ENCODE measurements around the gene TBC1D14.
"Not testable (repeated sequence)": the region's sequence is repeated elsewhere in the genome, so short reads cannot be mapped to it uniquely, and the experiment has no call there.

Gene TBC1D14

DNA sequence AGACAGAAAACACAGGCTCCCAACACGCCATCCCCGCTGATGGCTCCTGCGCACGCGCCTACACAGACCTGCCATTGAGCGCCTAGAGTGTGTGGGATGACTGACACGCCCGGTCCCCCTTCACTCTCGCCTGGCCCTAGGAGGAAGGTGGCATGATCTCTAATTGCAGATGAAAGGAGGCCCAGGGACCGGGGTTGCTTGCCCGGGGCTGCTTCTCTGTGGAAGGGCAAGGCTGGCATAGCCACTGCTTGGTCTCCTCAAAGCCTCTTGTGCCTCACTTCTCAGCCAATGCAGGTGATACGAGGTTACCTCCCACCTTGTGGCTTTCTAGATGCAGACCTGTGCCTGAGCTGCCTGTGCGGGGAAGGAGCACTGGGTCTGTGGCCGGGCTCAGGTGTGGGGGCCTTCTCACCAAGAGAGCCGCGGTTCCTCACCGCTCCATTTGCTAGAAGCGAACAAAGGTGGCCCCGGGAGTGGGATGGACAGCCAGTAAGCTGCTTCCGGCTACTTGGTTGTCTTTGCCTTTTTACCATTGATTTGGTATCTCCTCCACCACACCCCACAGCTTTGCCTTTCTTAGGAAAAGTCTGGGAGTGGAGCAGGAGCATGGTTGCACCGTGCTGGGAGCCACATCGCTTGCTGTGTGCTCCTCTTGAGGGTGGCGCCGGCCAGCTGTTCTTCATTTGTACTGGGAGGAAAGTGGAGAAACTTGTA lies 47.0 kb downstream of the TBC1D14 start:
- no peak for DNase-seq

DNA sequence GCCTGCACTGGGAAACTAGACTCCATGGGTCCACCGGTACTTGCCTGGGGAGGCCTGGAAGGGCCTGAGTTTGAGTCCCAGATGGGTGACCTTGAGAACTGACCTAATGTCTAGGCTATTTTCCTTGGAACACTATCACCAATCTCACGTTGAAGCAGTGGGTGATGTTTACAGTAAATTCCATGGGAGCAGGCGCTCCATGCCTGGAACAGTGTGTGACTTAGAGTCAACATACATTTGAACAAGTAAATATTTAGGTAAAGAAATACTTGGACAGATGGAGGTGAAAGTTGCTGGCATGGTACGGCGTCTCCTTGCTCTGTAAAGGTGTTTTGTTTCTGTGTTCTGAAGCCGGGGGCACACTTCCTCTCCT lies 47.5 kb downstream of the TBC1D14 start:
- DNase-seq, result no peak

DNA sequence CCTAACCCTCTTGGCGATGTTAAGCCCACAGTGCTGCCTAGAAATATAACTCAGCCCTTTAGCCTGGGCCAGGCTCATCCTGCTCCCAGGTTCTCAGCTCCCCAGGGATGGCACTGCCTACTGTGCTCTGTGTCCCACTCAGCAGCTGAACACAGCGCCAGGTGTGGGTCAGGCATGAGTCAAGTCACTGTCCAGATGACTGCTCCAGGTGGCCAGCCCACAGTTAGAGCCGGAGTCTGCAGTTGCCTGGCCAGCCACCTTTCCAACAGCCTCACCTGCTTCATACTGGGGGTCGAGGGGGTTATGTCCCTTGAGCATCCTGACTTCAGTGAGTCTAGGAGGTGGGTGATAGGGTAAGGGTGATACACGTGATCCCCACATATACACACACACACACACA lies 48.4 kb downstream of the TBC1D14 start:
- no peak for DNase-seq

DNA sequence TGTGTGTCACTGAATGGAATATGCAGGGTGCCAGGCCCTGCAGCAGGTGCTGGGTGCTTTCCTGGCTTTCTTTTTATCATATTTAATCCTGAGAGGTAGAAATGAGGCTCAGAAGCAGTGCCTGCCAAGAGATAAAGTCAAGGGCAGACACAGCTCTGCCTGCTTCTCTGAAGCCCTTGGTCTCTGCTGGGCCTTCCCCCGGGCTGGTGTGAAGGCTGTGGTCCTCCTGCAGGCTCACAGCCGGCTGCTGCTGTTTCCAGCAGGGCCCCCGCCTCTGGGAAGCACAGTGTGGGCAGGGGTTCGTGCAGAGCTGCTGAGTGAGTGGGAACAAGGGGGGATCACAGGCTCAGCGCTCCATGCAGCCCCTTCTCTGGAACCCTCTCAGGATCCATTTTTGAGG lies 49.6 kb downstream of the TBC1D14 start:
- DNase-seq, result no peak

DNA sequence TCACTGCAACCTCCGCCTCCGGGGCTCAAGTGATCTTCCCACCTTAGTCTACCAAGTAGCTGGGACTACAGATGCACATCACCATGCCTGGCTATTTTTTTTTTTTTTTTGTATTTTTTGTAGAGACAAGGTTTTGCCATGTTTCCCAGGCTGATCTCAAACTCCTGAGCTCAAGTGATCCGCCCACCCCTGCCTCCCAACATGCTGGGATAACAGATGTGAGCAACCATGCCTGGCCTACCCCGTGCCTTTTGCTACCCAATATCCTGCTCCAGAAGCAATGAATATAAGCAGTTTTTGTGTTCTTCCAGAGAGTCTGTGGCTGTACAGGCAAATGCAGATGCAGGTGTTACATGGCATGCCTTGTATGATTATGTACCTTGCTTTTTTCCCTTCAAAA lies 50.5 kb downstream of the TBC1D14 start:
- DNase-seq, result no peak

DNA sequence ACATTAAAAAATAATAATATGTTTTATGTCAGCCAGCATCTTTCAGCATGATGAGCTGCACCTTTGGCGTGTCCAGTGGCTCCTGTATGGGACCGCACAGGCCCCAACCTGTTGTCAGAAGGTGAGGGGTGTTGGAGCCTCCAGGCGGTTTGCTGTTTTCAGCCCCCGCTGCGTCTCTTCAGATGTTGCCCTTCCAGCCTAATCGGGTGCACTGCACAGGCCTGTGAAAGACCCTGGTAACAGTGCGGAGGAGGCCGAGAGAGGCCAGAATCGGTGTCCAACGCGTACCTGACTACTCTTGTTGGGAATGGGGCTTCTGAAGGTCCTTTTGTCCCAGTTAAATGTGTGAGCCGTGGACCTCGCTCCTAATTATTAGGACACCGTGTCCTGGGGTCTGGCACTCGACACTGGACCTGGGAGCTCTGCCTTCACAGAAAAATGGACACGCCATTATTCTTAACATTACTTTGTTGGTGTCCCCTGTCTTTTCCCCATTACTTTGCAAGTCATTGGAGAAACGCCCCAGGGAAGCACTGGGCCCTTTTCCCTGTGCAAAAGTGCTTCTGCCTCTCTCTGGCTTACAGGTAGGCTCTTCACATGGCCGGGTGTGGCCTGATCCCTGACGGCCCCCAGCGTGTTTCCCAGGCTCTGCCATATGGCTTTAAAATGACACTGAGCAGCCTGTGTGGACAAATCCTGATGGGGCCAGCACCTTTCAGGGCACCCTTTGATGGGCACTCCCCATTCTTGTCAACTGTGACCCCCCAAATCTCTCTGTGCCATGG lies 51.2 kb downstream of the TBC1D14 start:
- DNase-seq, result no peak

DNA sequence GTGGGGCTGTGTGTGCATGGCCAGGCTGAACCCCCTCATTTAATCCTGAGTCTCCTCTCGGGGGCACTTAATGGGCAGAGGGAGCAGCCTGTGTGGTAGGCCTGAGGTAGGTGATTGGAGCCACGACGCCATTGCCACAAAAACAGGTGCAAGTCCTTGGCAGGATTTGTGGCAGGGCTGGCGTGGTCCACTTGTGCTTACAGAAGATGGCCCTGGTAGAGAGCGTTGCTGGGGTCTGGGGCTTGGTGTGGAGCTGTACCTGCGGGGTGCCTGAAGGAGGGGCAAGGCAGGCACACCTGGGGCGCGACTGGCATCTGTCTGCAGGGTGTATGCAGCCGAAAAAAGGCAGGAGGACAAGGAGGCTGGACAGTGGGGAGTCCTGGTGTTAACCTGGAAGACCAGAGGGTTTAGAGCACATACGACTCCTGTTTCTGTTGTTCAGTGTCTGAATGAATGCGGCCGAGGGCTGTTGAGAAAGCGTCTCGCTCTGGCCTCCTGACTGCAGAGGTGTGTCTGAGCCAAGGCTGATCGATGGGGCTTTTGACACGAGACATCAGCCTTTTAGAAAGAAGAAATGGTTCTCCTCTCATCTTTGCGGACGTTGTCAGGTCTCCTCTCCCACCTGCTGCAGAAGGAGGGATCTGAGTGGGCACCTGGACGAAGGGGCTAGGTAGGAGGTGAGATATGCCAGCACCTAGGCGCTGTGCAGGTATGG lies 52.0 kb downstream of the TBC1D14 start:
- no peak for DNase-seq

DNA sequence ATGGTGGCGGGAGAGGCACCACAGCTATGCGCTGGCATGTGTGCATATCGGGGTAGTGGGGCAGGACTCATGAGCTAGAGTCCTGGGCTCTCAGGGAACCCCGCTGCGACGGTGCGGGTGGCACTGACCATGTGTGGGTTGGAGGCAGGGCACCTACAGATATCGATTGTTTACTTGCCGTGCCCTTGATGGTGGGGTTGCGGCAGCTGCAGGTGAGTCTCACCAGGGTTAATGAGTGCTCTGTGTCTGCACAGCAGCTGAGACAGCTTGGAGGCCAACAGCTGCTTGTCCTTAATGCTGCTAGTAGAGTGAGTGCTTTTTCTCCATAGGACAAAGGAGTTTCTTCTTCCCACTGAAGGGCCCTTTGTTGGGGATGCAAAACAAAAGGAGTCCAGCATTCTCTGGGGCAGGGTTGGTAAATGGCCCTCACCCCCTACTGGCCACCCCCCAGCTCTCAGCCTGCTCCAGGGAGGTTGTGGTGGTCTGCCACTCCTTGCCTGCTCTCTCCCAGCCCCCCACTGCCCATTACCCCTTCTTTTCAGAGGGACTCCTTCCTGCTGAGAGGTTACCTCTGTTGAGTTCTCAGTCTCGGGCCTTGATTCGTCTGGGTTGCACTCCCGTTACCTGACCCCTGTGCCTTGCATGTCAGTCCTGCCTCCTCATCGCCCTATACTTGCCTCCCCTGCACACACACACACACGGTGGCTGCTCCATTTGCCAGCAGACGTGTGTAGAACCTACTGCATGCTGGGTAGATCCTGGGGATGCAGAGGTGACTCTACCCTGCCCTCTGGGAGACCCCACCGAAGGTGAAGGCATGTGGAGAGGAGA lies 52.8 kb downstream of the TBC1D14 start:
- no peak for DNase-seq

DNA sequence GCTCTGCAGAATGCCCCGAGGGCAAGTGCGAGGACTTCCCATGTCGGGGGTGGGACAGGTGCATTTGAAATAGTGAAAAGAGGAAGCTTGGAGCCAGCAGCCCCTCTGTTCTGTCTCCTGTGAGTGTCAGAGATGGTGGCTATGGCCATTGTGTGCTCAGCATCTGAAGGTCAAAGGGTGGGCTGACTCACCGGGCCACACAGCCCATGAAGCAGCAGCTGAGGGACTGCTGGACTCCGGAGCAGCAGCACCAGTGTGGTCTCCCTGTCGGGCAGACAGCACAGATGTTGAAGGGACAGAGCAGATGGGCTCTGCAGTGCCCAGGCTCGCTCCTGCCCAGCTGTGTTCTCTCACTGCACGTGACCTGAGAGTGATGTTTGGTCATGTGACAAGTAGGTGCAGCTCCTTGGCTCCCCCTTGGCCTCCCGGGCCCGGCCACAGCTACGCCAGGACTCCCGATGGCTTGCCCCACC lies 53.5 kb downstream of the TBC1D14 start:
- DNase-seq, result no peak

DNA sequence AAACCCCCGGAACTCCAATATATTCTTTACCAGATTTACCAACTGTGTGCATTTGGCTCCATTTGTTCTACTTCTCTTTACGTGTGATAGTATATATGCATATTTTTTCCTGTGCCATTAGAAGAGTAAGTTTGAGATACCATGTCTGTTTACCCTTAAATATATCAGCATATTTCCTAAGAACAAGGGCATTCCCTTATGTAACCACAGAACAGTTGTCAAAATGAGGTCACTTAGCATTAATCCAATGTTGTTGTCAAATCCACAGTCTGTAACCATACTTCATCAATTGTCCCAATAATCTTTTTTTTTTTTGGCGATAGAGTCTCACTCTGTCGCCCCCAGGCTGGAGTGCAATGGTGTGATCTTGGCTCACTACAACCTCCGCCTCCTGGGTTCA lies 55.2 kb downstream of the TBC1D14 start:
- DNase-seq, result no peak

DNA sequence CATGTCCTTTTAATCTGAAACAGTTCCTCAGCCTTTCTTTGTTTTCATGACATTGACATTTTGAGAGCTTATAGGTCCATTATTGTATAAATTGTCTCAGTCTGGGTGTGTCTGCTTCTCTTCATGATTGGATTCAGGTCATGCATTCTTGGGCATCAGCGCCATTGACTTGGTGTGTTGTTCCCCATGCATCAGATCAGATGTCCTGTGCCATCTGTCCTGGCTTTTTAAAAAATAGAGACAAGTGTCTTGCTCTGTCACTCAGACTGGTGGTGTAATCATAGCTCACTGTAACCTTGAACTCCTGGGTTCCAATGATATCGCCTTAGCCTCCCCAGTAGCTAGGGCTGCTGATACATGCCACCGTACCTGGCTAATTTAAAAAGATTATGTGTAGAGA lies 55.7 kb downstream of the TBC1D14 start:
- no peak for DNase-seq

DNA sequence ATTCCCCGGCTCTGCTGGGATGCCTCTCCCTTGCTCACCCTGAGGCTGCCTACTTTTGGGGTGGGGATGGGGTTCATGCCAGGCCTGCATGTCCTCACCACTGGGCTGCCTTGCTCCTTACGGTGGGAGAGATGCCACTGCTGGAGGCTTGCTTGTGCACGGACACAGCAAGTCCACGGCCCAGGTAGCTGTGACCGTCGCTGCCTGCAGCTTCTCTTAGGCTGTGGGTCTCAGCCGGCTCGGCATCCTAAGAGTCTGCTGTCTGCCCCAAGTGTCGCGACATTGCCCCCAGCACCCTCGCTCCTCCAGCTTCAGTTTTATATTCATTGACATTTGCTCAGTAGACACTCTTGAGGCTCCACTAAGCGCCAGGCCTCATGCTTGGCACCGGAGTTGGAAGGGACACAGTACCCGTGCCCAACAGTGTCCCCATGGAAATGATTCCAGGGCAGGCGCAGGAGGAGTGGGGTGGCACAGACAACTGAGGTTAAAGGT lies 58.3 kb downstream of the TBC1D14 start:
- DNase-seq, result no peak

DNA sequence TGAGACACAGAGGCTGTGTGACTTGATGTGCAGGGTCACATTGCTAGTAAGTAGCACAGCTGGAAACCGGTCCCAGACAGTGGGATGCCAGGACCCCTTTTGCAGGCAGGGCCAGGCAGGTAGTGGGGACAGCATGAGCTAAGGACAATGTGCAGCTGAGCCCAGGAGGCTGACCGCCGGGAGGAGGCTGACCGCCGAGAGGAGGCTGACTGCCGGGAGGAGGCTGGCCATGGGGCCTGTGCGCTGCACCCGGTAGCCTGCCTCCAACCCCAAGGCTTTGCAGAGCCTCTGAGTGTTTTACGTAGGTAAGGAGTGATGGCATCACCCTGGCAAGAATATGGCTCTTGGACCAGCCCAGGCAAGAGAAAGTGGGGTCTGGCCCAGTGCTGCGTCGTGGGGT lies 58.9 kb downstream of the TBC1D14 start:
- DNase-seq, result no peak

DNA sequence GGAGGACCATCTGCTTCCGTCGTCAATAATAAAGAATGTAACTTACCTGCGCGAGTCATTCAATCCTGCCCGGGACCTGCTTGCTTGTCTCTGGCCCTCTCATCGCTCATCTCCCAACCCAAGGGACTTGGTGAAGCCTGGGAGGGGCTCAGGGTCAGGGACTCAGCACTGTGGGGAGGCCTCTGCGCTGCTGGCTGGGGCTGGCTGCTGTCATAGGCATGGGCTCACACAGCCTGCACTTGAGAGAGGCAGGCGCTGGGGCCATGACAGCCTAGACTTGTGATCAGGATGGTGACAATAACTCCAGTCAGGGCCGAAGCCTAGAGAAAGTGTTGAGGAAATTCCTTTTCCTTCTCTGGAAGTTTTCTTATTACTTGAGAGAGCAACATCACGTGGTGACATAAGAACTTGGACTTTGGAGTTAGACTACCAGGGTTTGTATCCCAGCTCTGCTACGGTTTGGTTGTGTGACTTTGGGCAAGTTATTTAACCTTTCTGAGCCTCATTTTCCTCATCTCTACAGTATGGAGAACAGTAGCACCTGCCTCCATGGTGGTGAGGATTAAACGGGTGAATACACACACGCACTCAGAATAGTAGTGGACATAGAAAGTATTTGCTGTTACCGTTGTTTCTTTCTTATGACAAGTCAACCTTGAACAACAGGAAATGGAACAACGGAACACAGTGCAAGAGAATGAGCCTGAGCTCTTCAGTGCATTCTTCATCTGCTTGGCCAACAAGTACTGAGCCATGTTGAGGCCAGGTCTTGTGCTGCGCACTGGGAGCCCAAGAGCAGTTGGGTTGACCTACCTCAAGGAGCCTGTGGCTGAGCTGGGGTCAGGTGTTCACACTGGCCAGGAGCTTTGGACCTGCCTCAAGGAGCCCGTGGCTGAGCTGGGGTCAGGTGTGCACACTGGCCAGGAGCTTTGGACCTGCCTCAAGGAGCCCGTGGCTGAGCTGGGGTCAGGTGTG lies 60.5 kb downstream of the TBC1D14 start:
- no peak for DNase-seq

DNA sequence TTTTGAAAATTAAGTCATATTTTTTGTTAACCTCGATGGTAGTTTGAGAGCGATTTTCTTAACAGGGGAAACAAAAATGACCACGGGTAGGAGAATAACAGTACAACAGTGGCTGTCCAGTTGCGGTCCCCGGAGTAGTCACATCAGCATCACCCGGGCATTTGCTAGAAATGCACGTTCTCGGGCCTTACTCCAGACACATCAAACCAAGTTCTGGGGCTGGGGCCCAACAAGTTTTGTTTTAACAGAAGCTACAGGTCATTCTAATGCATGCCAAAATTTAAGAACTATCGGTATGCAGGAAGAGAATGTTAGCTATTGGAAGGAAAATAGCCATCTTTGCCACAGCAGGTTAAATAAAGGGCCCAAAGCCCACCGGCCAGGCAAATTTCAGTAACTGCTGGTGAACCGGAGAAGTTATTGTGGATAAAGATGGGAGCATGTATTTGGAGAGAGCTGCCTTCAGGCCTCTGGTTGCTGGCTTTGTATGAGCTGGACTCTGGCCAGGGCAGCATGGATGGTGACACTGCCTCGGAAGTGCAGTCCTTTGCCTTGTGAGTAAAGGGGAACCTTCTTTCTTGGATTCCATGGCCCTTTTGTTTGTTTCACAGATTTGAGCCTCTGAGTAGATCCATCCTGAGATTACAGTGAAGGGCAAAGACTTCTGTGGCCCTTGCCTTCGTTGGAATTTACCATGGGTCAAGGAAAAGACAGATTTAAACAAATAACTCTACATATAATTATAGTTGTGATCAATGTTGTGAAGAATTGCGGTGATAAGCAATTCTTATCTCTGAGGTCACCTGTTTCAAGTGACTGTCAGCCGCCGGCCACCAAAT lies 62.1 kb downstream of the TBC1D14 start:
- no peak for DNase-seq

DNA sequence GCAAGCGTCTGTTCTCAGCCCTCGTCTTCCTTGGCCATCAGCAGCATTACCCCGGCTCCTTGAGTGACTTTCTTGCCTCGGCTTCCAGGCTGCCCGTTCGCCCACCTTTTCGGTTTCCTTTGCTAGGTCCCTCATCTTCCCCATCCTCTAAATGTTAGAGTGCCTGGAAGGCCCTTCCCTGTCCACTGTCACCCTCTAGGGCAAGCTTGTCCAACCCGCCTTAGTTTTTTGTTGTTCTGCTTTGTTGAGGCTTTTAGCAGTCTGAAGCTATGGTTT lies 62.7 kb downstream of the TBC1D14 start:
- DNase-seq, result no peak

DNA sequence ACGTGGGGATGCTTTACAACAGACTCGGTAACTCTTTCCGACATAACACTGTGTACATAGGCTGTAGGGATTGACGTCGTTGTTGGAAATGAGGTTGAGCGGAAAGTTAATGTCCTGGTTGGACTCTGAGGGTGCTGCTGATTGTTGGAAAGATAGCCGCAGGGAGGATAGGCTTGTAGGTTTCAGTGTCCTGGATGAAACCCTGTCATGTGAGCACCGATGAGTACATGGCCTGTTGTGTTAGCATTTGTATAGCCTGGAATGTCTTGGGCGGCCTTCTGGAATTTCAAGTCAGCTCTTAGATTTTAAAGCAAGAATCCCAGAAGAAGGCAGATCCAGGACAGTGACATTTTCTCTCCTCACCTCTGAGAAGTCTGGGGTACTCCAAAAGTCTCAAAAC lies 63.3 kb downstream of the TBC1D14 start:
- DNase-seq, result no peak

DNA sequence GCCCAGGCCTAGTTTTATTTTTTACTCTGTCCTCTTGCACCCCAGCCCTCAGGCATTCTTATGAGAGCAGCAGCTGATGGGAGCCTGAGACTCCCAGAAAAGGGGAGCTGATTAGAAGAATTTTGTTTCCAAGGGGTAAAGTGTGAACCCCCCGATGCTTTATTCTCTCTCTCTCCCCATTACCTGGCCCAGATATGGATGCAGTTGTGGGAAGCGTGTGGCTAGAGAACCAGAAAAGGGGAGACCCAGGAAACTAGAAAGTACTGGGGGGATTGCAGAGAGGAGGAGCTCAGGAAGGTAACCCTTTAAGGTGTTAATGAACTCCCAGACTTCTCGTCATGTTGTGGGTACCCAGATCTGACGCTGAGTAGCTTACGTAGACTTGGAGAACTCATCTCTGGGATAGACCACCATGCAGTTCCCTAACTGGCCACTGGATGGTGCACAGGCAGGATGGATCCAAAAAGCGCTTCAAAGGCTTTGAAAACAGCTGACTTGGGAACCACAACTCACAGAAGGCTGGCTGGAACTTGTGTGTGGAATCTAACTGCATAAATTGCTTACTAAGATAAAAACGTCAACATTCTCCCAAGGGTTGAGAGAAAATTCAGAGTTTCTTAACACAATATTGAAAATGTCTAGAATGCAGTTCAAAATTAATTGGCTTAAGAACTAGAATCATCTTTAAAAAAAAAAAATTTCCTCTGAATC lies 64.7 kb downstream of the TBC1D14 start:
- DNase-seq, result peak; percentile 62

DNA sequence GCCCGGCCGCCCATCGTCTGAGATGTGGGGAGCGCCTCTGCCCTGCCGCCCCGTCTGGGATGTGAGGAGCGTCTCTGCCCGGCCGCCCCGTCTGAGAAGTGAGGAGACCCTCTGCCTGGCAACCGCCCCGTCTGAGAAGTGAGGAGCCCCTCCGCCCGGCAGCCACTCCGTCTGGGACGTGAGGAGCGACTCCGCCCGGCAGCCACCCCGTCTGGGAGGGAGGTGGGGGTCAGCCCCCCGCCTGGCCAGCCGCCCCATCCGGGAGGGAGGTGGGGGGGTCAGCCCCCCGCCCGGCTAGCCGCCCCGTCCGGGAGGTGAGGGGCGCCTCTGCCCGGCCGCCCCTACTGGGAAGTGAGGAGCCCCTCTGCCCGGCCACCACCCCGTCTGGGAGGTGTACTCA lies 68.2 kb downstream of the TBC1D14 start:
- not testable (repeated sequence) for DNase-seq

DNA sequence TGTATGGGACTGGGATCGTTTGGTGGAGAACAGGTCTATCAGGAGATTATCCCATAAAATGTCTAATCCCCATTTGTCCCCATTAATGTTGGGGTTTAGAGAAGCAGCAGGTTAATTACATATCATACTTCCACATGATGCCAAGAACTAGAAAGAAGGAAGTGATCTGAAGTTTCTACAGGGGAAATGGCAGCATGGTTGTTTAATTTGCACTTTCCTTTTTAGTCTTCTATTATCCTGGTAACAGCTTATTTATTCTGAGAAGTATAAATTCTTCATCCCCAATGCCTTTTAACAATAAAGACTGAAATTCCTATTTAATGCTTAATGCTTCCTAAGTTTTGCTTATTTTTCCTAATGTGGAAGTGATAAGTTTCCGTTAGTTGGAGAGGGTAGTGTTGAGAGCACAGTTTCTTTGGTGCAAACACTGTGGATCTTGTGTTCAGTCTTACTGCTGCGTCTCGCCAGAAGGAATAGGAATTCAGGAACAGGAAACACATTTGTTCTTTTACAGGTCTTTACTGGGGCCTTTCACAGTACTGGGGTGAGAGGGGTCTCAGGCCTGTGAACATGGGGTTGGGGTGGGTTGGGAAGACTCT lies 74.0 kb downstream of the TBC1D14 start:
- no peak for DNase-seq
